ENCODE measurements around the gene IGSF22.

The IGSF22 gene

GRCh38 chr11:18731949-18732821 lies 6.2 kb upstream of the IGSF22 start:
- TF ChIP-seq GATA1 (IDR thresholded peaks at IDR 0.05; ENCODE audit: low read depth, low read length) (no peak), POLR2A (IDR thresholded peaks at IDR 0.05; ENCODE audit: low read length) (no peak)
- peak; percentile 26 to 60 for DNase-seq

- no peak for DNase-seq
- TF ChIP-seq POLR2A (IDR thresholded peaks at IDR 0.05; ENCODE audit: low read length) (no peak), GATA1 (IDR thresholded peaks at IDR 0.05; ENCODE audit: low read depth, low read length) (no peak)
Measured at GRCh38 chr11:18731441-18731840, 5.5 kb upstream of the IGSF22 start.

GRCh38 chr11:18730020-18730419 lies 4.0 kb upstream of the IGSF22 start:
- no peak for DNase-seq
- no peak for TF ChIP-seq GATA1 (IDR thresholded peaks at IDR 0.05; ENCODE audit: low read depth, low read length)
- no peak for TF ChIP-seq POLR2A (IDR thresholded peaks at IDR 0.05; ENCODE audit: low read length)

- no peak for DNase-seq
- no peak for TF ChIP-seq POLR2A (IDR thresholded peaks at IDR 0.05; ENCODE audit: low read length)
- TF ChIP-seq GATA1 (IDR thresholded peaks at IDR 0.05; ENCODE audit: low read depth, low read length): no peak
Measured at GRCh38 chr11:18729426-18729825, 3.4 kb upstream of the IGSF22 start.

- no peak for DNase-seq
- TF ChIP-seq GATA1 (IDR thresholded peaks at IDR 0.05; ENCODE audit: low read depth, low read length) (no peak), POLR2A (IDR thresholded peaks at IDR 0.05; ENCODE audit: low read length) (no peak)
Measured at GRCh38 chr11:18728658-18729057, 2.7 kb upstream of the IGSF22 start.

- peak; percentile 11 to 33 for DNase-seq
- TF ChIP-seq GATA1 (IDR thresholded peaks at IDR 0.05; ENCODE audit: low read depth, low read length) (no peak), POLR2A (IDR thresholded peaks at IDR 0.05; ENCODE audit: low read length) (no peak)
Measured at GRCh38 chr11:18727479-18728236, 1.7 kb upstream of the IGSF22 start.

GRCh38 chr11:18723991-18724390 lies 2.0 kb downstream of the IGSF22 start:
- TF ChIP-seq POLR2A (IDR thresholded peaks at IDR 0.05; ENCODE audit: low read length): no peak
- TF ChIP-seq GATA1 (IDR thresholded peaks at IDR 0.05; ENCODE audit: low read depth, low read length): no peak
- DNase-seq: no peak

- no peak for DNase-seq
- TF ChIP-seq GATA1 (IDR thresholded peaks at IDR 0.05; ENCODE audit: low read depth, low read length) (no peak), POLR2A (IDR thresholded peaks at IDR 0.05; ENCODE audit: low read length) (no peak)
Measured at GRCh38 chr11:18722293-18722637, 3.7 kb downstream of the IGSF22 start.

- peak; percentile 24 to 39 for DNase-seq
- TF ChIP-seq GATA1 (IDR thresholded peaks at IDR 0.05; ENCODE audit: low read depth, low read length) (no peak), POLR2A (IDR thresholded peaks at IDR 0.05; ENCODE audit: low read length) (no peak)
Measured at GRCh38 chr11:18721561-18722292, 4.3 kb downstream of the IGSF22 start.

GRCh38 chr11:18720808-18721560 lies 5.0 kb downstream of the IGSF22 start:
- DNase-seq: peak; percentile 59 to 65

GRCh38 chr11:18720091-18720807 lies 5.7 kb downstream of the IGSF22 start:
- TF ChIP-seq POLR2A (IDR thresholded peaks at IDR 0.05; ENCODE audit: low read length) (no peak), GATA1 (IDR thresholded peaks at IDR 0.05; ENCODE audit: low read depth, low read length) (no peak)
- DNase-seq: no peak

More at GRCh38 chr11:18720808-18721560, 5.0 kb downstream of the IGSF22 start:
- no peak for TF ChIP-seq POLR2A (IDR thresholded peaks at IDR 0.05; ENCODE audit: low read length)

GRCh38 chr11:18715476-18715875 lies 10.5 kb downstream of the IGSF22 start:
- TF ChIP-seq GATA1 (IDR thresholded peaks at IDR 0.05; ENCODE audit: low read depth, low read length) (no peak), POLR2A (IDR thresholded peaks at IDR 0.05; ENCODE audit: low read length) (no peak)
- no peak for DNase-seq

- TF ChIP-seq POLR2A (IDR thresholded peaks at IDR 0.05; ENCODE audit: low read length) (no peak), GATA1 (IDR thresholded peaks at IDR 0.05; ENCODE audit: low read depth, low read length) (no peak)
- no peak for DNase-seq
Measured at GRCh38 chr11:18714443-18714780, 11.6 kb downstream of the IGSF22 start.

Data from erythroblast (primary cell).